GM12874 (cell line): Measurements from ENCODE around the gene FUT6.
A peak's percentile ranks its signal among the peaks of the same experiment; 100 is the strongest.

Experiments
- CTCF ChIP-seq: IDR thresholded peaks from 2 replicates; pipeline ENCODE4 v1.5.1; 2011; ENCODE audit warnings: low read depth, mild to moderate bottlenecking, control low read depth, low read length, moderate library complexity; ENCODE audit not compliant: insufficient read depth

Gene FUT6

GRCh38 chr19:5805462-5806132 is 33.9 kb downstream of the FUT6 start:
- TF ChIP-seq CTCF: peak; percentile 59

GRCh38 chr19:5804516-5805461 is 34.7 kb downstream of the FUT6 start, which contains the start of gene NRTN:
TSS of gene NRTN (plus strand) at chr19:5805067. CDS start at chr19:5824166, 19,099 bp downstream.
- no peak for TF ChIP-seq CTCF

- TF ChIP-seq CTCF: peak; percentile 98
Observed at GRCh38 chr19:5803752-5804515, 35.6 kb downstream of the FUT6 start.

- TF ChIP-seq CTCF: no peak
Observed at GRCh38 chr19:5803441-5803751, 36.1 kb downstream of the FUT6 start.

GRCh38 chr19:5801796-5802619 is 37.5 kb downstream of the FUT6 start:
- no peak for TF ChIP-seq CTCF

- TF ChIP-seq CTCF: no peak
Observed at GRCh38 chr19:5800361-5801270, 38.9 kb downstream of the FUT6 start.
